ENCODE data around the gene CNTNAP4. TPM values are rescaled to one million over a fixed set of nuclear protein-coding genes. Genes with fewer than 3 reads are reported as not detected.

CNTNAP4 gene
- total and polyA plus RNA-seq, 2 of the 8 experiments (the other 6 are each of a cell fraction or from before 2014, with no cell fraction given) = not detected

- Histone ChIP-seq H3K23ac (ENCODE audit: insufficient read length) (no peak overlapping the region), H3K79me2 (ENCODE audit: control insufficient read depth in 1 of 2, insufficient read depth in 2 of 2, low read length in 2 of 2) (no peaks in the 10 kb centered on the region), H4K20me1 (replicated peaks in 1 of 2; ENCODE audit: control insufficient read depth in 1 of 2, insufficient read depth in 2 of 2, low read length in 2 of 2) (no peaks in the 10 kb centered on the region), H4K5ac (ENCODE audit: insufficient read length, low read depth, low read length) (no peak overlapping the region), H2BK20ac (ENCODE audit: low read length) (no peak overlapping the region), H3K23me2 (ENCODE audit: low read depth, low read length) (no peaks in the 10 kb centered on the region; the same call in 1 of the 2 replicates), H3K79me1 (ENCODE audit: low read depth, low read length) (no peaks in the 10 kb centered on the region), H3K9ac (replicated peaks in 1 of 4; ENCODE audit: extremely low read depth in 1 of 4, low read depth in 3 of 4, low read length in 3 of 4) (no peak overlapping the region), H3K4me2 (ENCODE audit: insufficient read depth in 1 of 2, low read depth in 2 of 2, low read length in 2 of 2) (no peak overlapping the region), H3K14ac (ENCODE audit: insufficient read length) (no peak overlapping the region), H2BK5ac (ENCODE audit: low read depth, low read length) (no peak overlapping the region), H3K18ac (ENCODE audit: extremely low read depth, low read length) (no peak overlapping the region), H3K4me3 (ENCODE audit: extremely low read depth in 1 of 4, insufficient read depth in 2 of 4, low read depth in 3 of 4, low read length in 4 of 4) (no peak overlapping the region), H2AFZ (ENCODE audit: low read length) (no peak overlapping the region), H2BK15ac (ENCODE audit: low read length) (no peak overlapping the region), H3K27me3 (replicated peaks in 1 of 4; ENCODE audit: control insufficient read depth in 3 of 4, extremely low read depth in 1 of 4, insufficient read depth in 3 of 4, low read length in 3 of 4) (peaks cover 30 to 49% (median 45%) of the 10 kb centered on the region in 4 experiments), H3K9me3 (ENCODE audit: insufficient read depth in 2 of 2, low read depth in 1 of 2, low read length in 1 of 2) (no peaks in the 10 kb centered on the region), H2BK12ac (ENCODE audit: low read depth, low read length) (no peak overlapping the region), H3K36me3 (ENCODE audit: control insufficient read depth in 2 of 4, insufficient read depth in 4 of 4, low read length in 3 of 4) (no peaks in the 10 kb centered on the region), H2BK120ac (replicated peaks; ENCODE audit: low read depth, low read length) (no peak overlapping the region), H4K91ac (replicated peaks; ENCODE audit: insufficient read length, low read length) (no peak overlapping the region), H3K4me1 (replicated peaks in 1 of 4; ENCODE audit: control insufficient read depth in 3 of 4, insufficient read depth in 4 of 4, low read length in 3 of 4) (no peaks in the 10 kb centered on the region), H3K4ac (replicated peaks; ENCODE audit: insufficient read length, low read depth, low read length) (no peak overlapping the region), H3K56ac (replicated peaks; ENCODE audit: insufficient read length, low read depth, low read length) (no peak overlapping the region), H2AK5ac (ENCODE audit: low read depth, low read length) (no peak overlapping the region), H3K27ac (ENCODE audit: low read depth, low read length) (no peak overlapping the region), H4K8ac (ENCODE audit: extremely low read depth, insufficient read depth, low read length) (no peak overlapping the region)
- DNase-seq (ENCODE audit: low read depth in 1 of 2, low spot score in 2 of 2) (no peak), FAIRE-seq (no peak)
- WGBS, 2 experiments (ENCODE audit: extremely low coverage in 1 of 2, insufficient coverage in 1 of 2, insufficient read length in 1 of 2, insufficient replicate concordance in 2 of 2, low coverage in 1 of 2, low lambda C conversion rate in 2 of 2, missing lambda C conversion rate in 1 of 2) = 77% methylated on average over 4 of the region's 4 CpGs; no CpG with 5 or more reads in 1 of the 2 experiments
- ChIA-PET POLR2A (ENCODE audit: partially characterized antibody) (no interaction called here), CTCF (ENCODE audit: partially characterized antibody) (interaction anchor here (0.8 kb wide), 1 partner anchor 180 kb away, joined by 3 read pairs; no protein-coding TSS in a partner anchor)
- TF ChIP-seq E2F6 (IDR thresholded peaks at IDR 0.05) = no peak
- no peak for TF ChIP-seq FOSL1 (IDR thresholded peaks at IDR 0.05; ENCODE audit: insufficient read depth, low read depth, low read length)
- TF ChIP-seq MAX (IDR thresholded peaks at IDR 0.05) = no peak
- no peak for TF ChIP-seq SIRT6 (IDR thresholded peaks at IDR 0.05; ENCODE audit: low read length)
- TF ChIP-seq MAFK (IDR thresholded peaks at IDR 0.05; ENCODE audit: low read depth, low read length) = no peak
- TF ChIP-seq TBP (IDR thresholded peaks at IDR 0.05; ENCODE audit: low read depth, low read length) = no peak
These were observed 200.9 kb downstream of the CNTNAP4 start for GRCh38 chr16:76478105-76478504.
